H1 (cell line): ENCODE measurements around the gene GLTP. TPM values are rescaled to one million over a fixed set of nuclear protein-coding genes. Genes with fewer than 3 reads are reported as not detected.

ENCODE experiments used
- CTCF ChIA-PET: fragments of 300-600 bp; sonication (Branson Sonifier 250); formaldehyde crosslinking; loops from one replicate; lab custom pipeline; 2021; ENCODE audit not compliant: partially characterized antibody; lab: Charles Lee
- POLR2A ChIA-PET: fragments of 300-600 bp; sonication (Branson Sonifier 250); formaldehyde crosslinking; loops from one replicate; lab custom pipeline; 2021; ENCODE audit warnings: inconsistent platforms; ENCODE audit not compliant: partially characterized antibody; lab: Charles Lee
- DNase-seq, 2 experiments: peaks; one replicate each; pipeline versions ENCODE4 v3.0.0 to v3.0.0-alpha.2; 2010 to 2022; ENCODE audit warnings: low spot score in 2 of 2, low read depth in 1 of 2, mixed read lengths in 1 of 2
- FAIRE-seq: peaks from 2 replicates; lab custom pipeline; 2011; peaks lifted over from hg19 to GRCh38; lab: Jason Lieb, UNC
- H2AFZ ChIP-seq: 2 replicates; pipeline ENCODE4 v1.8.1; 2012; ENCODE audit warnings: low read length, inconsistent platforms
- H2AK5ac ChIP-seq: 2 replicates; pipeline ENCODE4 v1.6.1; 2013; ENCODE audit warnings: low read depth, low read length
- H2BK120ac ChIP-seq: replicated peaks from 2 replicates; pipeline ENCODE3; 2013; ENCODE audit warnings: low read depth, low read length, inconsistent platforms
- H2BK12ac ChIP-seq: 2 replicates; pipeline ENCODE4 v1.6.1; 2013; ENCODE audit warnings: low read depth, low read length
- H2BK15ac ChIP-seq: 2 replicates; pipeline ENCODE4 v1.6.1; 2013; ENCODE audit warnings: low read length
- H2BK20ac ChIP-seq: 2 replicates; pipeline ENCODE4 v1.6.1; 2013; ENCODE audit warnings: low read length
- H2BK5ac ChIP-seq: 2 replicates; pipeline ENCODE4 v1.6.1; 2013; ENCODE audit warnings: low read depth, low read length
- H3K14ac ChIP-seq: 2 replicates; pipeline ENCODE4 v1.6.1; 2013; ENCODE audit warnings: inconsistent platforms; ENCODE audit not compliant: insufficient read length
- H3K18ac ChIP-seq: 2 replicates; pipeline ENCODE4 v1.6.1; 2013; ENCODE audit warnings: low read length; ENCODE audit errors: extremely low read depth
- H3K23ac ChIP-seq: 2 replicates; pipeline ENCODE4 v1.6.1; 2013; ENCODE audit warnings: inconsistent platforms; ENCODE audit not compliant: insufficient read length
- H3K23me2 ChIP-seq: 2 replicates; pipeline ENCODE4 v1.6.1; 2013; ENCODE audit warnings: low read depth, low read length
- H3K27ac ChIP-seq: 2 replicates; pipeline ENCODE4 v1.6.1; 2011; ENCODE audit warnings: low read depth, low read length, inconsistent platforms
- H3K27me3 ChIP-seq, 4 experiments: replicated peaks in 1 of 4; 1 replicate in 1 of 4; 2 replicates in 3 of 4; pipeline versions ENCODE4 v1.6.1 to v1.8.1; 2011 to 2013; ENCODE audit warnings: low read length in 3 of 4, mild to moderate bottlenecking in 3 of 4, inconsistent platforms in 2 of 4, mixed read lengths in 2 of 4, moderate library complexity in 1 of 4; ENCODE audit not compliant: control insufficient read depth in 3 of 4, insufficient read depth in 3 of 4; ENCODE audit errors: extremely low read depth in 1 of 4
- H3K36me3 ChIP-seq, 4 experiments: 2 replicates each; pipeline versions ENCODE4 v1.6.1 to v1.8.1; 2011 to 2013; ENCODE audit warnings: mild to moderate bottlenecking in 4 of 4, low read length in 3 of 4, moderate library complexity in 2 of 4, control low read depth in 1 of 4, inconsistent platforms in 1 of 4; ENCODE audit not compliant: insufficient read depth in 4 of 4, control insufficient read depth in 2 of 4
- H3K4ac ChIP-seq: replicated peaks from 2 replicates; pipeline ENCODE3; 2013; ENCODE audit warnings: low read length, low read depth, mixed read lengths, inconsistent platforms; ENCODE audit not compliant: insufficient read length
- H3K4me1 ChIP-seq, 4 experiments: replicated peaks in 1 of 4; 1 replicate in 1 of 4; 2 replicates in 3 of 4; pipeline versions ENCODE4 v1.6.1 to v1.8.1; 2011 to 2013; ENCODE audit warnings: low read length in 3 of 4, inconsistent platforms in 2 of 4, mixed read lengths in 1 of 4; ENCODE audit not compliant: insufficient read depth in 4 of 4, control insufficient read depth in 3 of 4
- H3K4me2 ChIP-seq, 2 experiments: 2 replicates each; pipeline versions ENCODE4 v1.6.1 to v1.8.1; 2011 to 2013; ENCODE audit warnings: low read depth in 2 of 2, low read length in 2 of 2, control low read depth in 1 of 2, inconsistent platforms in 1 of 2, mild to moderate bottlenecking in 1 of 2; ENCODE audit not compliant: insufficient read depth in 1 of 2
- H3K4me3 ChIP-seq, 4 experiments: fragments of 200-600, 300-600 bp in 1 of 4; sonication (generic), shearing (Covaris generic), sonication (Bioruptor Twin) in 1 of 4; 2 replicates each; pipeline versions ENCODE4 v1.5.1 to v1.8.1; 2011 to 2016; ENCODE audit warnings: low read length in 4 of 4, low read depth in 3 of 4, control low read depth in 2 of 4, inconsistent platforms in 2 of 4, mild to moderate bottlenecking in 2 of 4, mixed read lengths in 1 of 4, moderate library complexity in 1 of 4; ENCODE audit not compliant: insufficient read depth in 2 of 4; ENCODE audit errors: extremely low read depth in 1 of 4
- H3K56ac ChIP-seq: replicated peaks from 2 replicates; pipeline ENCODE3; 2013; ENCODE audit warnings: low read depth, mild to moderate bottlenecking, mixed read lengths, low read length, inconsistent platforms; ENCODE audit not compliant: insufficient read length
- H3K79me1 ChIP-seq: 2 replicates; pipeline ENCODE4 v1.6.1; 2013; ENCODE audit warnings: low read depth, low read length, control low read depth
- H3K79me2 ChIP-seq, 2 experiments: 2 replicates each; pipeline versions ENCODE4 v1.6.1 to v1.8.1; 2012 to 2013; ENCODE audit warnings: low read length in 2 of 2, mild to moderate bottlenecking in 2 of 2, inconsistent platforms in 1 of 2; ENCODE audit not compliant: insufficient read depth in 2 of 2, control insufficient read depth in 1 of 2
- H3K9ac ChIP-seq, 4 experiments: replicated peaks in 1 of 4; 1 replicate in 1 of 4; 2 replicates in 3 of 4; pipeline versions ENCODE4 v1.6.1 to v1.8.1; 2011 to 2013; ENCODE audit warnings: low read depth in 3 of 4, low read length in 3 of 4, control low read depth in 2 of 4, mild to moderate bottlenecking in 2 of 4, moderate library complexity in 2 of 4, inconsistent platforms in 1 of 4; ENCODE audit errors: extremely low read depth in 1 of 4
- H3K9me3 ChIP-seq, 2 experiments: 2 replicates each; pipeline versions ENCODE4 v1.6.1 to v1.8.1; 2012 to 2013; ENCODE audit warnings: mild to moderate bottlenecking in 2 of 2, moderate library complexity in 2 of 2, control low read depth in 1 of 2, inconsistent platforms in 1 of 2, low read depth in 1 of 2, low read length in 1 of 2, mixed read lengths in 1 of 2; ENCODE audit not compliant: insufficient read depth in 2 of 2
- H4K20me1 ChIP-seq, 2 experiments: replicated peaks in 1 of 2; 2 replicates each; pipeline versions ENCODE3 to v1.8.1; 2011 to 2013; ENCODE audit warnings: inconsistent platforms in 2 of 2, low read length in 2 of 2, mild to moderate bottlenecking in 1 of 2; ENCODE audit not compliant: insufficient read depth in 2 of 2, control insufficient read depth in 1 of 2
- H4K5ac ChIP-seq: 2 replicates; pipeline ENCODE4 v1.6.1; 2013; ENCODE audit warnings: low read length, low read depth, mixed read lengths, inconsistent platforms; ENCODE audit not compliant: insufficient read length
- H4K8ac ChIP-seq: 2 replicates; pipeline ENCODE4 v1.8.0; 2013; ENCODE audit warnings: mild to moderate bottlenecking, moderate library complexity, low read length, inconsistent platforms; ENCODE audit not compliant: insufficient read depth; ENCODE audit errors: extremely low read depth
- H4K91ac ChIP-seq: replicated peaks from 2 replicates; pipeline ENCODE3; 2013; ENCODE audit warnings: low read length, mixed read lengths, inconsistent platforms; ENCODE audit not compliant: insufficient read length
- CBX8 ChIP-seq: fragments of 300-800, 300-1000 bp; sonication (generic); IDR thresholded peaks from 2 replicates; pipeline ENCODE4 v1.7.1; 2016; ENCODE audit warnings: low read depth, low read length, borderline replicate concordance
- KDM4A ChIP-seq: IDR thresholded peaks from one replicate; pipeline ENCODE4 v1.7.1; 2012; ENCODE audit warnings: low read depth, mild to moderate bottlenecking, moderate library complexity, low read length, inconsistent platforms; ENCODE audit not compliant: severe bottlenecking
- POLR2AphosphoS5 ChIP-seq: IDR thresholded peaks from 2 replicates; pipeline ENCODE4 v1.6.1; 2011; ENCODE audit warnings: low read depth, low read length
- SIN3A ChIP-seq, 2 experiments: IDR thresholded peaks in 1 of 2; conservative IDR thresholded peaks in 1 of 2; 2 replicates each; pipeline ENCODE4 v1.6.1; 2011 to 2012; ENCODE audit warnings: low read length in 2 of 2, improper control_type of control experiment in 1 of 2, low read depth in 1 of 2, mild to moderate bottlenecking in 1 of 2
- SIX5 ChIP-seq: IDR thresholded peaks from 2 replicates; pipeline ENCODE4 v1.6.1; 2011; ENCODE audit warnings: mild to moderate bottlenecking, low read depth, low read length
- SP4 ChIP-seq: IDR thresholded peaks from 2 replicates; pipeline ENCODE4 v1.6.1; 2012; ENCODE audit warnings: low read length, inconsistent platforms
- TAF7 ChIP-seq: optimal IDR thresholded peaks from 2 replicates; pipeline ENCODE3; 2011; ENCODE audit warnings: low read depth, mild to moderate bottlenecking, inconsistent platforms, low read length, moderate library complexity, borderline replicate concordance
- WGBS, 2 experiments: shearing (Covaris generic) in 1 of 2; methylation state at CpG; one replicate each; pipeline versions ENCODE4 v1.1.6 to v1.1.7; 2013 to 2015; ENCODE audit warnings: low lambda C conversion rate in 2 of 2, mixed read lengths in 2 of 2, inconsistent platforms in 1 of 2, low coverage in 1 of 2, missing lambda C conversion rate in 1 of 2; ENCODE audit not compliant: insufficient replicate concordance in 2 of 2, insufficient coverage in 1 of 2, insufficient read length in 1 of 2; ENCODE audit errors: extremely low coverage in 1 of 2, missing lambda C conversion rate in 1 of 2; 5-methylcytosine and 5-hydroxymethylcytosine counted together
- polyA plus RNA-seq, 7 experiments: library from polyadenylated mRNA; depleted of rRNA in 3 of 7; stranded (reverse) in 5 of 7; unstranded in 2 of 7; fragments of >200 nt in 5 of 7; fragments of 200-250 nt in 2 of 7; gene quantifications; 1 replicate in 5 of 7; 2 replicates in 1 of 7; 4 replicates in 1 of 7; pipeline versions ENCODE4 v1.2.1 to v1.2.3, GENCODE V29; 2011 to 2013; ENCODE audit warnings: missing spikeins in 2 of 7, mixed read lengths in 2 of 7
- total RNA-seq: library from RNA; stranded (reverse); fragmentation: NEBNext Ultra II Directional; extraction: Animal tissue kit (Norgen Biotek cat#: 25700); gene quantifications from 2 replicates; pipeline ENCODE4 v1.2.1, GENCODE V29; 2021

GLTP gene
- total and polyA plus RNA-seq, 2 of the 8 experiments (the other 6 are each of a cell fraction or from before 2014, with no cell fraction given) = 9.8 to 26.1 TPM

DNA sequence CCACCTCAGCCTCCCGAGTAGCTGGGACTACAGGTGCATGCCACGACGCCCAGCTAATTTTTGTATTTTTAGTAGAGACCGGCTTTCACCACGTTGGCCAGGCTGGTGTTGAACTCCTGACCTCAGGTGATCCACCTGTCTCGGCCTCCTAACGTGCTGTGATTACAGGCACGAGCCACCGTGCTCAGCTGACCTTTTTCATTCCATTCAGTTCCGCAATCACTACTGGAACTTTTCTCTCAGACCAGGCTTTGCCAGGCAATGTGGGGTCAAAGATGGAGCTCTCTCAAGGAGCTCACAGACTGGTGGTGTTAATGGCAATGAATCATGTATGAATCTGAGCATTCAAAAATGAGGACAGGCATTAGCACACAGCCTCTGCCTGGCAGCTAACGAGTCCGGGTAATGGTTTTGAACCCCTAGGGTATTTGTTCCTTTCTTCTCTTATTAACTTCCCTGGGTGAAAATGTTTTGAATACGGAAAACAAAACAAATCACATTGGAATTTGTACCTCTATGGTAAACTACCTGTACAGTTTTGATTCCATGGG lies 10.4 kb upstream of the GLTP start:
- Histone ChIP-seq H3K56ac (no peak overlapping the region), H3K23me2 (no peaks in the 10 kb centered on the region), H4K5ac (no peak overlapping the region), H3K9ac (no peak overlapping the region), H4K20me1 (no peaks in the 10 kb centered on the region), H2BK15ac (no peak overlapping the region), H3K79me2 (no peaks in the 10 kb centered on the region), H3K9me3 (no peaks in the 10 kb centered on the region), H3K4ac (no peak overlapping the region), H2BK20ac (no peak overlapping the region), H4K91ac (no peak overlapping the region), H3K23ac (no peak overlapping the region), H2AK5ac (no peak overlapping the region), H3K27ac (no peak overlapping the region), H2AFZ (no peak overlapping the region), H3K36me3 (no peaks in the 10 kb centered on the region), H3K79me1 (no peaks in the 10 kb centered on the region), H3K14ac (no peak overlapping the region), H2BK5ac (no peak overlapping the region), H3K27me3 (peaks cover 0 to 11% (median 8%) of the 10 kb centered on the region in 4 experiments; a peak in 4 of 7 replicates), H3K4me1 (peaks cover 0 to 4% (median 0%) of the 10 kb centered on the region in 4 experiments; a peak in 1 of 7 replicates), H4K8ac (no peak overlapping the region), H3K4me3 (no peak overlapping the region), H3K4me2 (no peak overlapping the region), H2BK120ac (no peak overlapping the region), H2BK12ac (no peak overlapping the region), H3K18ac (no peak overlapping the region)
- TF ChIP-seq SP4 (no peak), POLR2AphosphoS5 (no peak), KDM4A (no peak), SIN3A (conservative IDR thresholded peaks at IDR 0.05 in 1 of 2, IDR thresholded peaks at IDR 0.05 in 1 of 2; ENCODE audit: low read depth in 1 of 2, low read length in 2 of 2) (no peak), TAF7 (no peak), SIX5 (no peak), CBX8 (no peak)
- FAIRE-seq = no peak
- WGBS, 2 experiments = 87% methylated on average over 13 of the region's 13 CpGs; no CpG with 5 or more reads in 1 of the 2 experiments
- ChIA-PET CTCF (interaction anchor here (0.6 to 2.0 kb wide), 5 partner anchors 20 to 45 kb away, joined by 3 to 7 read pairs (median 3); no protein-coding TSS in a partner anchor), POLR2A (interaction anchor here (0.6 to 1.6 kb wide), 2 partner anchors 9 to 598 kb away, joined by 3 read pairs; no protein-coding TSS in a partner anchor)
- DNase-seq = no peak
